Cardiac muscle cell (in vitro differentiated cells and primary cell): Measurements from ENCODE around the gene LY6G5B. TPM values are rescaled to one million over a fixed set of nuclear protein-coding genes. Genes with fewer than 3 reads are reported as not detected.

Experiments
- DNase-seq, 2 donors: peaks; one replicate each; pipeline versions ENCODE4 v3.0.0 to v3.0.0-alpha.2; 2010 to 2017; ENCODE audit warnings: low read depth in 1 of 2, low spot score in 1 of 2
- H3K27ac ChIP-seq: fragments of 200-600 bp; sonication (generic); 2 replicates; pipeline ENCODE4 v1.5.1; 2016
- H3K27me3 ChIP-seq: fragments of 200-600 bp; sonication (generic); 2 replicates; pipeline ENCODE4 v1.6.0; 2016; ENCODE audit warnings: control low read depth
- H3K36me3 ChIP-seq: fragments of 200-600 bp; sonication (generic); 2 replicates; pipeline ENCODE4 v1.5.1; 2016; ENCODE audit warnings: control low read depth
- H3K4me1 ChIP-seq: fragments of 200-600 bp; sonication (generic); 2 replicates; pipeline ENCODE4 v1.8.1; 2017; ENCODE audit warnings: low read depth, mild to moderate bottlenecking, mixed run types
- H3K4me3 ChIP-seq: fragments of 200-600 bp; sonication (generic); 2 replicates; pipeline ENCODE4 v1.5.1; 2016; ENCODE audit warnings: mild to moderate bottlenecking
- H3K9me3 ChIP-seq: fragments of 200-600 bp; sonication (generic); 2 replicates; pipeline ENCODE4 v1.5.1; 2017; ENCODE audit warnings: low read depth, mild to moderate bottlenecking, control low read depth
- polyA plus RNA-seq: library from polyadenylated mRNA; unstranded; fragments of >200 nt; fragmentation: Nextera tagmentation; extraction: Ambion mirVana; gene quantifications from 2 replicates; pipeline ENCODE4 v1.2.1, GENCODE V29; 2016
- total RNA-seq: library from RNA; depleted of rRNA; stranded (reverse); fragments of >200 nt; gene quantifications from 2 replicates; pipeline ENCODE4 v1.2.3, GENCODE V29; 2016
- TF ChIP-seq, protein P1 (sequence below): IDR thresholded peaks from 2 replicates; pipeline ENCODE4 v1.5.1; 2012; ENCODE audit warnings: low read depth, mild to moderate bottlenecking, low read length

Gene LY6G5B
- total and polyA plus RNA-seq, 2 experiments from 2014 or later, result 6.8 to 16.5 TPM

DNA sequence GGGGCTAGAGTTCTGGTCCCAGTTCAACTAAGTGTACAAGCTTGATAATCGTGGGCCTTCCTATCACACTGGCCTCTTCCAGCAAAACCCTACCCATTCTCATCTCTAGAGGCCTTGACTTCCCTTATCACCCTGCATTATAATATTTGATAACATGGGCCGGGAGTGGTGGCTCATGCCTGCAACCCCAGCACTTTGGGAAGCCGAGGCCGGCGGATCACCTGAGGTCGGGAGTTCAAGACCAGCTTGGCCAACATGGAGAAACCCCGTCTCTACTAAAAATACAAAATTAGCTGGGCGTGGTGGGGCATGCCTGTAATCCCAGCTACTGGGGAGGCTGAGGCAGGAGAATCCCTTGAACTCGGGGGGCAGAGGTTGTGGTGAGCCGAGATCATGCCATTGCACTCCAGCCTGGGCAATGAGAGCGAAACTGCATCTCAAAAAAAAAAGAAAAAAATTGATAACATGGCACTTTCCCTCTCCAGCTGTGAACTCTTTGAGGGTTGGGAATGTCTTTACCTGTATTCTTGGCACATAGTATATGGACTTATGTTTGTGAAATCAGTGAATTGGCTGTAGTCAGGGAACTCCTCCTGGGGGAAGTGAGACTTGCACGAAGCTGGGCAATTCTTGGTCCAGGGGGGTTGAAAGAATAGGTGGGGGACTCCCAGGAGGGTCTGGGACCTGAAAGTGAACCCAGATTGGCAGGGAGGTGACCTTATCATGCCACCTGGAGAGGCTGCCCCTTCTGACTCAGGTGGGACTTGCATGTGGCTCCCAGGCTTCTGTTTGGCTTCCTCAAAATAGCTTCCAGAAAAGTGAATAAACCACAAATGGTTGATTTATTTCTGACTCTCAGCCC, 8.3 kb upstream of the LY6G5B start:
- no peaks in the 10 kb centered on the region for H3K36me3 ChIP-seq
- peak overlapping the region; percentile 79 for H3K4me3 ChIP-seq
- no peaks in the 10 kb centered on the region for H3K27me3 ChIP-seq
- no peaks in the 10 kb centered on the region for H3K9me3 ChIP-seq
- no peak for DNase-seq
- TF ChIP-seq, protein P1, sequence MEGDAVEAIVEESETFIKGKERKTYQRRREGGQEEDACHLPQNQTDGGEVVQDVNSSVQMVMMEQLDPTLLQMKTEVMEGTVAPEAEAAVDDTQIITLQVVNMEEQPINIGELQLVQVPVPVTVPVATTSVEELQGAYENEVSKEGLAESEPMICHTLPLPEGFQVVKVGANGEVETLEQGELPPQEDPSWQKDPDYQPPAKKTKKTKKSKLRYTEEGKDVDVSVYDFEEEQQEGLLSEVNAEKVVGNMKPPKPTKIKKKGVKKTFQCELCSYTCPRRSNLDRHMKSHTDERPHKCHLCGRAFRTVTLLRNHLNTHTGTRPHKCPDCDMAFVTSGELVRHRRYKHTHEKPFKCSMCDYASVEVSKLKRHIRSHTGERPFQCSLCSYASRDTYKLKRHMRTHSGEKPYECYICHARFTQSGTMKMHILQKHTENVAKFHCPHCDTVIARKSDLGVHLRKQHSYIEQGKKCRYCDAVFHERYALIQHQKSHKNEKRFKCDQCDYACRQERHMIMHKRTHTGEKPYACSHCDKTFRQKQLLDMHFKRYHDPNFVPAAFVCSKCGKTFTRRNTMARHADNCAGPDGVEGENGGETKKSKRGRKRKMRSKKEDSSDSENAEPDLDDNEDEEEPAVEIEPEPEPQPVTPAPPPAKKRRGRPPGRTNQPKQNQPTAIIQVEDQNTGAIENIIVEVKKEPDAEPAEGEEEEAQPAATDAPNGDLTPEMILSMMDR, result no peak
- peak overlapping the region; percentile 88 for H3K27ac ChIP-seq
- peaks cover 25% of the 10 kb centered on the region for H3K4me1 ChIP-seq

DNA sequence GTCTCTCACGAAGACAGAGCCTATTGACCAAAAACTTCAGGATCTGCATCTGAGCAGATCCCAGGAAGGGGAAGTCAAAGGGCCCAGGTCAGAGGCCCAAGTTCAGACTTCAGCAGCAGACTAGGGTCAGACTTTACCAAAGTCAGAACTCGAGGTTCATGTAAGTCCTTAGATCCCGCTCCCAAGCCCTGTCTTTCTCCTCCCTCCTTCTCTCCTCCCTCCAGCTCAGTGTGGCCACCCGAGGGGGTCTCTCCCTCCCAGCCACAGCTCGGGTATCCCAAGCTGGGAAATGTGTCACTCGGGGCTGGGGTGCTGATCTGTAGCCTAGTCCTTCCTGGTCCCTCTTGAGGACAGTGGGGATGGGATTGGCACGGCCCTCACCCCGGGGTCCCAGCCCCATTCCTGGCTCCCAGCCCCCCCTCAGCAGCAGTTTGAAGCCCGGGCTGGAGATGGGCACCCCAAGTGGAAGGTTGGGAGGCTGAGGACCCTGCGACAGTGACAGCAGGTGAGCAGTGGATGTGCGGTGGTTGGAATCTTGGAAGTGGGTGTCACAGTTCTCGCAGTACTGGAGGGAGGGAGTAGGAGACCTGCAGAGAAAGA, 7.6 kb upstream of the LY6G5B start:
- Histone ChIP-seq H3K27ac (no peak overlapping the region), H3K36me3 (peaks cover 4% of the 10 kb centered on the region), H3K4me1 (peaks cover 25% of the 10 kb centered on the region), H3K9me3 (no peaks in the 10 kb centered on the region), H3K4me3 (no peak overlapping the region), H3K27me3 (no peaks in the 10 kb centered on the region)
- TF ChIP-seq, protein P1, result no peak
- no peak for DNase-seq

DNA sequence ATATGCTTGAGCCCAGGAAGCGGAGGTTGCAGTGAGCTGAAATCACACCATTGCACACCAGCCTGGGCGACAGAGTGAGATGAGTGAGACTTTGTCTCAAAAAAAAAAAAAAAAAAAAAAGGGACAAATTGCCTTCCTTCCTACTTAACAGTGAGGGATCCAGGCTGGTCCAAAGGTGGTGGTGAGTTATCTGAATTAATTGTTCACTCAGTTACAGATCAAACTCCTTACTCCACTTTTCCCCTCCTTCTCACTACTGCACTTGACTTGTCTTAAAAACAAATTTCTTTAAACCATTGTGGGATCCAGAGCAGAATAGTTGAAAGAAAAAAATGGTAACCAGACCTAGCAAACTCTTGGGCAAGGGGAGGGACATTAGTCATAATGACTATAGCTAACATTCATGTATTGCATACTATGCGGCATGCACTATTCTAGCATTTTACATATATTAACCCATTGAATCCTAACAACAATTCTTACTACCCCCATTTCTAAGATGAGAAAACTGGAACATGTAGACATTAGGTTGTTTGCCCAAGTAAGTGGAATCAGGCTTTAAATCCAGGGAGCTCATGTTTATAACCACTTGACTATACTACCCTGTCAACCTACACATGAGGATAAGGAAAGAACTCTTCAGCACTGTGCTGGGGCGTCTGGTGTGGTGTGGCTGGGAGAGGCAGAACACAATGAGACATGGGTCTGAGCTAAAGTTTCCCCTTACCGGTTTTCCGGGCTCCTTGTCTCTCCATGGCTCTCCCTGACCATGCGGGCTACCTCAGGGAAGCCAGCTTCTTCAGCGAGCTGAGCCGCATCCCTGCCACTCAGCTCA, 6.4 kb upstream of the LY6G5B start:
- Histone ChIP-seq H3K9me3 (no peaks in the 10 kb centered on the region), H3K36me3 (peaks cover 15% of the 10 kb centered on the region), H3K4me1 (peaks cover 25% of the 10 kb centered on the region), H3K4me3 (peak overlapping the region; percentile 94), H3K27me3 (no peaks in the 10 kb centered on the region), H3K27ac (peak overlapping the region; percentile 95)
- DNase-seq, result peak in 1 of 2 donors; percentile 20
- TF ChIP-seq, protein P1, result no peak

DNA sequence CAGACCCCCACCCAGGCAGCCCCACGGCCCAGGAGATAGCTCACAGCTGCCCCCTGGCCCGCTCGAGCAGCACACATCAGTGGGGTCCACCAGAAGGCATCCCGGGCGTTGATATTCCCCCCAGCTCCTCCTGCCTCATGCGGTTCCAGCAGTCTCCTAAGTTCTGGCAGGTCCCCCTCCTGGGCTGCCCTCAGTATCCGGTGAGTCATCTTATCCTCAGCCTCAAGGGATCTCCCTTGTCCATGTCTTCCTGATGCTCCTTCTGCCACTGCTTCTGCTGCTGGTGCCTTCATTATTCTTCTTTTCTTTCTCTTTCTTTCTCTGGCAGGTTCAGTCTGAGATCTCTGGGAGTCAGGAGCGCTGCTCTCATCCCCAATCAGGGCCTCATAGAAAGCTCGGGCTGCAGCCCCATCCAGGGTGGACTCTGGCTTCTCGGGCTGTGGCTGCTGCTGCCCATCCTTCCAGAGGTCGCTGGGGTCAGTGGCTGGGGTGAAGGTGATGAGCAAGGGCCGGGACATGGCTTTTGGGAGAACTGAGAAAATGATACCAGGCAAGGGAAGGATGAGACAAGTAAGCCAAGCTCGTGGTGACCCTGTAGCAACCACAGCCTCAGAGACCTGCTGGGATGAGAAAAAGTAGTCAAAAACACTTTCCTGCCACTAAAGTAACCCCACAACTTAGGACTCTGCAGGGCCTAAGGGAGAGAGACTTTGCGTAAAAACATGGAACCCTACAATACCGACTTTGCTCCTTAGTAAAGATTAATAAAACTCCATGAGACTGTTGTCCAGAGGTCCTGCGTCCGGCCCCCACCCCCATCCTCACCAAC, 5.6 kb upstream of the LY6G5B start:
- no peaks in the 10 kb centered on the region for H3K9me3 ChIP-seq
- TF ChIP-seq, protein P1, result no peak
- peaks cover 22% of the 10 kb centered on the region for H3K36me3 ChIP-seq
- peak overlapping the region; percentile 94 for H3K4me3 ChIP-seq
- H3K27ac ChIP-seq, result peak overlapping the region; percentile 95
- peak in 1 of 2 donors; percentile 78 for DNase-seq
- no peaks in the 10 kb centered on the region for H3K27me3 ChIP-seq
- peaks cover 19% of the 10 kb centered on the region for H3K4me1 ChIP-seq
